ENCODE results near the gene SLC10A1.
"Not testable (repeated sequence)": the region's sequence is repeated elsewhere in the genome, so short reads cannot be mapped to it uniquely, and the experiment has no call there.

The SLC10A1 gene

GRCh38 chr14:69796797-69797500, at the start of gene SLC10A1:
Gene SLC10A1, minus strand, starts transcription at chr14:69797241. Its CDS starts 86 bp downstream, at chr14:69797155.
- in situ Hi-C loops (cut with MboI; ENCODE audit: low sequenced_read_pairs), result no loop called here

GRCh38 chr14:69845787-69846186, 48.7 kb upstream of the SLC10A1 start:
- in situ Hi-C loops (cut with MboI; ENCODE audit: low sequenced_read_pairs), result no loop called here

GRCh38 chr14:69845050-69845581, 48.1 kb upstream of the SLC10A1 start:
- in situ Hi-C loops (cut with MboI; ENCODE audit: low sequenced_read_pairs), result no loop called here

- in situ Hi-C loops (cut with MboI; ENCODE audit: low sequenced_read_pairs), result no loop called here
Measured at GRCh38 chr14:69844171-69844570, 47.1 kb upstream of the SLC10A1 start.

GRCh38 chr14:69842686-69843420, 45.8 kb upstream of the SLC10A1 start:
- in situ Hi-C loops (cut with MboI; ENCODE audit: low sequenced_read_pairs), result no loop called here

GRCh38 chr14:69841656-69842055, 44.6 kb upstream of the SLC10A1 start:
- in situ Hi-C loops (cut with MboI; ENCODE audit: low sequenced_read_pairs), result no loop called here

- in situ Hi-C loops (cut with MboI; ENCODE audit: low sequenced_read_pairs), result no loop called here
Measured at GRCh38 chr14:69839661-69840060, 42.6 kb upstream of the SLC10A1 start.

GRCh38 chr14:69838881-69839416, 41.9 kb upstream of the SLC10A1 start:
- in situ Hi-C loops (cut with MboI; ENCODE audit: low sequenced_read_pairs), result no loop called here

GRCh38 chr14:69828879-69829278, 31.8 kb upstream of the SLC10A1 start:
- in situ Hi-C loops (cut with MboI; ENCODE audit: low sequenced_read_pairs), result no loop called here

- in situ Hi-C loops (cut with MboI; ENCODE audit: low sequenced_read_pairs), result no loop called here
Measured at GRCh38 chr14:69828354-69828753, 31.3 kb upstream of the SLC10A1 start.

GRCh38 chr14:69827560-69827959, 30.5 kb upstream of the SLC10A1 start:
- in situ Hi-C loops (cut with MboI; ENCODE audit: low sequenced_read_pairs), result no loop called here

GRCh38 chr14:69822456-69822855, 25.4 kb upstream of the SLC10A1 start:
- in situ Hi-C loops (cut with MboI; ENCODE audit: low sequenced_read_pairs), result no loop called here

- in situ Hi-C loops (cut with MboI; ENCODE audit: low sequenced_read_pairs), result no loop called here
Measured at GRCh38 chr14:69820991-69821390, 23.9 kb upstream of the SLC10A1 start.

- in situ Hi-C loops (cut with MboI; ENCODE audit: low sequenced_read_pairs), result no loop called here
Measured at GRCh38 chr14:69819607-69820006, 22.6 kb upstream of the SLC10A1 start.

- in situ Hi-C loops (cut with MboI; ENCODE audit: low sequenced_read_pairs), result no loop called here
Measured at GRCh38 chr14:69818758-69819191, 21.7 kb upstream of the SLC10A1 start.

GRCh38 chr14:69816216-69816615, 19.2 kb upstream of the SLC10A1 start:
- in situ Hi-C loops (cut with MboI; ENCODE audit: low sequenced_read_pairs), result no loop called here

GRCh38 chr14:69815556-69815955, 18.5 kb upstream of the SLC10A1 start:
- in situ Hi-C loops (cut with MboI; ENCODE audit: low sequenced_read_pairs), result no loop called here

GRCh38 chr14:69814397-69814796, 17.4 kb upstream of the SLC10A1 start:
- in situ Hi-C loops (cut with MboI; ENCODE audit: low sequenced_read_pairs), result no loop called here

- in situ Hi-C loops (cut with MboI; ENCODE audit: low sequenced_read_pairs), result not testable (repeated sequence)
Measured at GRCh38 chr14:69813346-69813745, 16.3 kb upstream of the SLC10A1 start.

- in situ Hi-C loops (cut with MboI; ENCODE audit: low sequenced_read_pairs), result no loop called here
Measured at GRCh38 chr14:69812711-69813110, 15.7 kb upstream of the SLC10A1 start.

- in situ Hi-C loops (cut with MboI; ENCODE audit: low sequenced_read_pairs), result no loop called here
Measured at GRCh38 chr14:69811868-69812252, 14.8 kb upstream of the SLC10A1 start.

Measured in HL-60/S4 treated with retinoic acid at 250 ng/mL for 4 days and 3 days (cell line).